HG03575 (cell line): Measurements from ENCODE around the gene TIAM1.
"Not testable (repeated sequence)": the region's sequence is repeated elsewhere in the genome, so short reads cannot be mapped to it uniquely, and the experiment has no call there.

Experiments
- ATAC-seq: cut with Tn5 transposase; IDR thresholded peaks from one replicate; pipeline ENCODE4 v1.9.1; 2021; ENCODE audit not compliant: unreplicated experiment, insufficient number of reproducible peaks, low FRiP score; ENCODE audit errors: extremely low read depth

Gene TIAM1

GRCh38 chr21:31234936-31235335, 109.1 kb downstream of the TIAM1 start:
- no peak for ATAC-seq

DNA sequence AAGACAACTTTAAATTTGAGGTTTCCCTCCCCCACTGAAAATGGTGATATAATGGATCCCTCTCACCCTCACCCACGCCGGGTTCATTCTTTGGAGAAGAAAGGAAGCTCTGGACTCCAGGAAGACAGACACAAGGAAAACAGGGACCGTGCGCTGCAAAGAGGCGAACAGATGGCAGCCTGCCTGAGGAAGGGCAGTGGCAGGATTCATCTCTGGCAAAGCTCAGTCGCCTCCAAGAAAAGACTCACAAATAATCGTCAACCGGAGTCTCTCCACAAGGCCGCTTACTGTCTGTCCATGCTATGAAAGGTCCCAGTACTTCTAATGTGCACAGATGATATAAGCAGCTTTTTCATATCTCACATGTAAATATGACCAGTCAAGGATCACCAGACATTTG, 110.3 kb downstream of the TIAM1 start:
- ATAC-seq = no peak

DNA sequence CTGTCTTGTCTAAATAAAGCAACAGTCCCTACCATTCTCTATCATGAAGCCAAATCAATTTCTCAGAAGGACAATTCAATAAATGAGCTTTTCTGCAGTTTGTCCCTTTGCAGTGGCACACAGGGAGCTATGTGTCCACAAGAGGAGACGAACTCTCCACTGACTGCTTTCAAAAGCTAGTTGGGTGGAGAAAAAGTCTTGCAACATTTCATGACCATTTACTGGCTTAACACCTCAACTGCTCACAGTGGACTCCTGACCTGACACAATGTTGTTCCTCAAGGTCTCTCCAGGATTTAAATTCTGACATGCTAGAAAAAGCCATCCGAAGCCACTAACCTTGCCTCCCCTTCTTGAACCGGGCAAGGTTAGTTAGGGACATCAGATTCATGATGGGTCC, 111.7 kb downstream of the TIAM1 start:
- ATAC-seq = no peak

DNA sequence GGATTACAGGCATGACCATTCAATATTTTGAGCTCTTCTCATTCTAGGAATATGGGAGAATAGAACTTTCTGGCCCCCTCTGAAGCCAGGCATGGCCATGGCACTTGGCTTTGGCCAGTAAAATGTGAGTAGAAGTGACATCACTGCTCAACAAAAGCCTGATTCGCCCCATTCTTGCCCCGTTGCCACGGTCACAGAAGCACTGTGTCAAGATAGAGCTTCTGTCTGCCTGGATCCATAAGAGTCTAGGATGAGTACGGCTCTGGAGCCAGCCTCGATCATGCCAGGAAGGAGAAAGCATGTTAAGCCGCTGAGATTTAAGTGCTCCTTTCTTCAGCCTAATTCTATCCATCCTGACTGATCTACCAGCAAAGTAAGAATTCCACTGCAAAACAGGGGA, 113.1 kb downstream of the TIAM1 start:
- ATAC-seq = no peak

DNA sequence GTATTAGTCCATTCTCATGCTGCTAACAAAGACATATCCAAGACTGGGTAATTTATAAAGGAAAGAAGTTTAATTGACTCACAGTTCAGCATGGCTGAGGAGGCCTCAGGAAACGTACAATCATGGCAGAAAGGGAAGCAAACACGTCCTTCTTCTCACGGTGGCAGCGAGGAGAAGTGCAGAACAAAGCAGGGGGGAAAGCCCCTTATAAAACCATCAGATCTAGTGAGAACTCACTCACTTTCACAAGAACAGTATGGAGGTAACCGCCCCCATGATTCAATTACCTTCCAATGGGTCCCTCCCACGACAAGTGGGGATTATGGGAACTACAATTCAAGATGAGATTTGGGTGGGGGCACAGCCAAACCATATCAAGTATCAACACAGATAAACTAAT, 115.3 kb downstream of the TIAM1 start:
- not testable (repeated sequence) for ATAC-seq

DNA sequence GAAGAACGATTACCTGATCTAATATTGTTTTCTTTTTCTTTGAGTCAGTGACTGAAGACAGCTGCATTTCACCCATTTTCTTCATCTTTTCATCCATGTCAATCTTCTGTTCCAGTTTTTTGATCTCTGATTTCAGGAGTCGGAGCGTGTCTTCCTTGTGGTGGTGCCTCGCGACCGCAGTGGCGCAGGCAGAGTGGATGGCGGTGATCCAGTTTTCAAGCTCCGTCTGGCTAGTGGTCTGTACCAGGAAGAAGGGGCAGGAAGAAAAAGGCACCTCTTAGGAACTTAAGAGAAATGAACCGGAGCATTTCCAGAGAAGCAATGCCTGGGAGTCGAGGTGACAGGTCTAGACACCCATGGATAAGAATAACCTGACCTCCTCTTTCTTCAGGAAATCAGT, 118.3 kb downstream of the TIAM1 start:
- ATAC-seq = no peak

GRCh38 chr21:31222142-31222541, 121.9 kb downstream of the TIAM1 start:
- no peak for ATAC-seq

- no peak for ATAC-seq
Measured at GRCh38 chr21:31221043-31221442, 123.0 kb downstream of the TIAM1 start.

GRCh38 chr21:31220575-31220974, 123.5 kb downstream of the TIAM1 start:
- no peak for ATAC-seq

DNA sequence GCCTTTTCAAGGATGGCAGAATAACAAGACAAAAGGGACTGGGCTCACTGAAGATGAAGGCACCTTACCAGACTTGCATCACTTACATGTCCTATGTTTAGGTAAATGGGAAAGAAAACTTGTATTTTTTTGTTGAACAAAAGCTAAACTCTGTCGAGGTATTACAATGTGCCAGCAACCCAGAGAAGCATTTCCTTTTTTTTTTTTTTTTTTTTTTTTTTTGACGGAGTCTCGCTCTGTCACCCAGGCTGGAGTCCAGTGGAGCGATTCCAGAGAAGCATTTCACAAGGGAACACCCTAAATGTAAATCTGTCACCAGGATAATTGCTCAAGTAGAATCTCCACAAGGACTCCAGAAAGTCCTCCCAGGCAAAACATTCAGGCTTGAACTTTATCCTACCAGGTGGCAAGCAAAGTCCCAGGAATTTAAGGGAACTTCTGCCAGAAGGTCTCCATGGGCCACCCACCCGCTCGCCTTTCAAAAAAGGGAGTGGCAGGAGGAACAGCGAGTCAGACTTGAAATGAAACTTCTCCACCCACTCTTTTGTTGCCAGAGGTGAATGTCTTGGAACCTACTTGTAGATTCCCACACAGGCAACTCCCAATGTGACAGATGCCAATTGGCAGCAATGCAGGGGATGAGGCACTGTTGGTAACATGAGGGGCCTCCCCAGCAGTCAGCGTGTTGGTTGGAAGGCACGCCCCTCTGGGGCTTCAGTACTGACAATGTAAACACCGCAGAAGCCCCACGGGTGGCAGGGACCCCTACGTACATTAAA, 125.0 kb downstream of the TIAM1 start:
- no peak for ATAC-seq

DNA sequence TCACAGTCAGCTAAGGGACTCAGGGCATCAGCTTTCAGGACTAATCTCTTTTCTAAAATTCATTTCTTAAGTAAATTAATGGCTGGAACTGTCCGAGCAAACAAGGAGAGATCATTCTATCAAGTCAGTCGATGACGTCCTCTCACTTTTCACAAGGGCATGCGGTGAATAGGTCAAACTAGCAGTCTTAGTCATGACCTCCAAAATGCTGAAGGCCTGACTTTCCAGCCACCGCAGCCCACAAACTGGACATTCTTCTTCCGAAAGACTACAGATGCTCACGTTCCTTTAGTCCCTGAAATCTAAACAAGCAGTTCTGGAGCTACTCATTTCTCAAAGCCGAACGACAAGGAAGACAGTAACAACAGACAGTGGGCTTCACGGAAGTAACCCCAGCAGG, 127.9 kb downstream of the TIAM1 start:
- ATAC-seq = no peak

GRCh38 chr21:31213787-31214186, 130.3 kb downstream of the TIAM1 start:
- no peak for ATAC-seq

DNA sequence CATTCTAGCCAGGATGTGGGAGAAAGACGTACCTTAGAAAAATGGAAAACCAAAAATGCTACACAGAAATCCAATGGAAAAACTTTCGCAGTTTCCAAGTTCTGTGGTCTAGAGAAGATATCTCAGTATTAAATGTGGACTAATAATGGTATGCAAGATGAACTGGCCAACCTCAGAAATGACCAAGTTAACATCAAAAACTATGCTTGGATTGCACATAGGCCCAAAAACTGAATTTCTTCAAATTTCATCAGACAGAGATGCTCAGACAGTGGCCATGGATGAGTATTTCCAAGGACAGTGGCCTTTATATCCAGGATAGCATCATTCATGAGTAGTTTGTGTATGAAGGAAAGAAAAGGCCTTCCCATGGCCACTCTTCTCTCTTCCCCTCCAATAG, 132.2 kb downstream of the TIAM1 start:
- no peak for ATAC-seq

DNA sequence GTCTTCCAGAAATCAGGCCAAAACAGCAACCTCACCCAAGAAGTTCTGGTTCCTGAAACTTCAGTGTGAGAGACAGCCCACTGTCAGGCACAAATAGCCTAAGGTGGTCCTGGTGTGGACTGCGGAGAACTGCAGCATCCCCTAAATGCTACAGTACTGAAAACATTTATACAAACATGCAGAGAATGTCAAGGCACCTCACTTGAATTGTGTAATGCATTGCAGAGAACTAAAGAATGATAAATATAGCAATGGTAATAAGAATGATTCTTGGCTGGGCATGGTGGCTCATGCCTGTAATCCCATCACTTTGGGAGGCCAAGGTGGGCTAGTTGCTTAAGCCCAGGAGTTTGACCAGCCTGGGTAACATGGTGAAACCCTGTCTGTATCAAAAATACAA, 138.6 kb downstream of the TIAM1 start:
- no peak for ATAC-seq

DNA sequence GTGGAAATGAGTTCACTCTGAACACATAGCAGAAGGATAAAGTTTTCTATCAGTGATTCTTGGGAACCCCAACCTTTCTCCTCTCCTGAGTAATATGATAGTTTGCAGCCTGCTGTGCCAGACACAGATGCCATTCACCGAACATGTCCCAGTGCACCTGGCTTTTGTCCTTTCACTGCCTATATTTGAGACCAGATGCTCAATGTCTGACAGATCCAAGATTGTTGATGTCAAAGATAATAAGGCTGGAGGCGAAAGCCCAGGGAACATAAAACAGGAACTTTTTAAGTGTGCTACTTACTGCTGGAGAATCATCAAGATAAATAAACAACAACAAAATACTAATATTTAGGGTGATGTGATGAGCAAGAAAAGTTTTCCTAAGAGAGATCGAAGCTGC, 139.3 kb downstream of the TIAM1 start:
- ATAC-seq = no peak

- no peak for ATAC-seq
Measured at GRCh38 chr21:31203431-31204054, 140.5 kb downstream of the TIAM1 start.

GRCh38 chr21:31201548-31201947, 142.5 kb downstream of the TIAM1 start:
- no peak for ATAC-seq

DNA sequence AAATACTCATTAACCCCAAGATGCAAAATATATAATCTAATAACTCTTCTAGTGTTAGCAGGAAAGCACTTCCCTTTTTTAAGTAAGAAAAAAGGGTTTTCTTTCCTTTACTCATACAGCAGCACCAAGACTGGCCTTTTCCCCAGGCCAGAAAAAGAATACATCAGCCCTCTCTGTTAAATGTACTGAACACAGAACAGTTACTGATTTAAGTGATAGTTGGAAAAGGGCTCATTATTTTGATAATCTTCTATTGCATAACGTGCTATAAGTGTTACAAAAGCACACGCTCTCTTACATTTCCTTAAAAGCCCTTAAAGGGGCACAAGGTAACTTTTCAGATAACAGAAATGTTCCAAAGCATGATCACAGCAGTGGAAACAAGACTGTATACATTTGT, 142.9 kb downstream of the TIAM1 start:
- no peak for ATAC-seq

- ATAC-seq = no peak
Measured at GRCh38 chr21:31198575-31198974, 145.5 kb downstream of the TIAM1 start.

- no peak for ATAC-seq
Measured at GRCh38 chr21:31196724-31197123, 147.3 kb downstream of the TIAM1 start.
